H9 (cell line): ENCODE measurements around the gene EFCAB6. TPM values are rescaled to one million over a fixed set of nuclear protein-coding genes. Genes with fewer than 3 reads are reported as not detected.

Experiments used
- DNase-seq: peaks from one replicate; pipeline ENCODE4 v3.0.0-alpha.2; 2017
- H2AFZ ChIP-seq: one replicate; pipeline ENCODE4 v1.6.1; 2013; ENCODE audit warnings: mild to moderate bottlenecking, low read length, control low read depth, moderate library complexity
- H2AK5ac ChIP-seq: 2 replicates; pipeline ENCODE4 v1.6.1; 2013; ENCODE audit warnings: low read length, control low read depth, mixed read lengths; ENCODE audit not compliant: insufficient read length
- H2BK120ac ChIP-seq: one replicate; pipeline ENCODE4 v1.6.1; 2013; ENCODE audit warnings: low read depth, mild to moderate bottlenecking, low read length, control low read depth, inconsistent platforms; ENCODE audit not compliant: poor library complexity, severe bottlenecking
- H2BK12ac ChIP-seq: 2 replicates; pipeline ENCODE4 v1.6.1; 2013; ENCODE audit warnings: low read length, control low read depth, mixed read lengths, low read depth; ENCODE audit not compliant: insufficient read length
- H2BK15ac ChIP-seq: 2 replicates; pipeline ENCODE4 v1.6.1; 2013; ENCODE audit warnings: low read depth, low read length, control low read depth
- H2BK20ac ChIP-seq: one replicate; pipeline ENCODE4 v1.6.1; 2013; ENCODE audit warnings: low read depth, mild to moderate bottlenecking, low read length, control low read depth, inconsistent platforms; ENCODE audit not compliant: poor library complexity, severe bottlenecking
- H2BK5ac ChIP-seq: 2 replicates; pipeline ENCODE4 v1.6.1; 2013; ENCODE audit warnings: low read length, control low read depth, mixed read lengths; ENCODE audit not compliant: insufficient read length
- H3K14ac ChIP-seq: 2 replicates; pipeline ENCODE4 v1.6.1; 2013; ENCODE audit warnings: low read length, control low read depth; ENCODE audit not compliant: insufficient read depth
- H3K18ac ChIP-seq: 2 replicates; pipeline ENCODE4 v1.6.1; 2013; ENCODE audit warnings: low read depth, mild to moderate bottlenecking, mixed read lengths, low read length, control low read depth; ENCODE audit not compliant: insufficient read length
- H3K23ac ChIP-seq: 2 replicates; pipeline ENCODE4 v1.6.1; 2013; ENCODE audit warnings: low read length, control low read depth, mixed read lengths, low read depth; ENCODE audit not compliant: insufficient read length
- H3K23me2 ChIP-seq: 2 replicates; pipeline ENCODE4 v1.6.1; 2013; ENCODE audit warnings: low read depth, mild to moderate bottlenecking, mixed read lengths, low read length, control low read depth; ENCODE audit not compliant: insufficient read length, poor library complexity, severe bottlenecking
- H3K27ac ChIP-seq: 2 replicates; pipeline ENCODE4 v1.5.1; 2013; ENCODE audit warnings: low read length, control low read depth, mixed read lengths, low read depth; ENCODE audit not compliant: insufficient read length
- H3K27me3 ChIP-seq: 2 replicates; pipeline ENCODE4 v1.6.1; 2013; ENCODE audit warnings: low read length, control low read depth, inconsistent platforms; ENCODE audit not compliant: insufficient read depth
- H3K4ac ChIP-seq: 2 replicates; pipeline ENCODE4 v1.6.1; 2013; ENCODE audit warnings: low read depth, mild to moderate bottlenecking, control low read depth, inconsistent platforms, low read length, moderate library complexity
- H3K4me1 ChIP-seq: 2 replicates; pipeline ENCODE4 v1.6.1; 2013; ENCODE audit warnings: low read length, control low read depth, inconsistent platforms; ENCODE audit not compliant: insufficient read depth
- H3K4me2 ChIP-seq: 2 replicates; pipeline ENCODE4 v1.6.1; 2013; ENCODE audit warnings: low read length, control low read depth, mixed read lengths; ENCODE audit not compliant: insufficient read length, insufficient read depth
- H3K56ac ChIP-seq: 2 replicates; pipeline ENCODE4 v1.6.1; 2013; ENCODE audit warnings: low read depth, mild to moderate bottlenecking, mixed read lengths, low read length, control low read depth; ENCODE audit not compliant: insufficient read length
- H3K79me1 ChIP-seq: 2 replicates; pipeline ENCODE4 v1.6.1; 2013; ENCODE audit warnings: low read depth, mild to moderate bottlenecking, moderate library complexity, low read length, control low read depth, inconsistent platforms; ENCODE audit not compliant: insufficient read depth, poor library complexity, severe bottlenecking
- H3K79me2 ChIP-seq: 2 replicates; pipeline ENCODE4 v1.6.1; 2013; ENCODE audit warnings: low read length, control low read depth, inconsistent platforms; ENCODE audit not compliant: insufficient read depth
- H3K9ac ChIP-seq: 2 replicates; pipeline ENCODE4 v1.6.1; 2013; ENCODE audit warnings: low read length, control low read depth, mixed read lengths; ENCODE audit not compliant: insufficient read length; ENCODE audit errors: extremely low read depth
- H3K9me3 ChIP-seq: one replicate; pipeline ENCODE4 v1.6.1; 2013; ENCODE audit warnings: low read depth, low read length, inconsistent platforms; ENCODE audit not compliant: control insufficient read depth
- H3T11ph ChIP-seq: one replicate; pipeline ENCODE4 v1.6.1; 2013; ENCODE audit warnings: mild to moderate bottlenecking, low read length, control low read depth, inconsistent platforms
- H4K20me1 ChIP-seq: one replicate; pipeline ENCODE4 v1.6.1; 2013; ENCODE audit not compliant: control insufficient read depth, insufficient read length, insufficient read depth
- H4K5ac ChIP-seq: 2 replicates; pipeline ENCODE4 v1.6.1; 2013; ENCODE audit warnings: low read depth, mild to moderate bottlenecking, mixed read lengths, low read length, control low read depth; ENCODE audit not compliant: insufficient read length
- H4K8ac ChIP-seq: replicated peaks from 2 replicates; pipeline ENCODE4 v1.6.1; 2013; ENCODE audit warnings: low read length, control low read depth, mixed read lengths, low read depth; ENCODE audit not compliant: insufficient read length
- H4K91ac ChIP-seq: 2 replicates; pipeline ENCODE4 v1.6.1; 2013; ENCODE audit warnings: low read depth, mild to moderate bottlenecking, moderate library complexity, mixed read lengths, low read length, control low read depth; ENCODE audit not compliant: insufficient read length
- H3K27ac Mint-ChIP-seq, 3 experiments: 2 replicates in 2 of 3; 3 replicates in 1 of 3; pipeline ENCODE4 v1.8.0; 2020 to 2021; ENCODE audit warnings: mixed read lengths in 3 of 3, mild to moderate bottlenecking in 1 of 3, moderate library complexity in 1 of 3
- H3K27me3 Mint-ChIP-seq: 2 replicates; pipeline ENCODE4 v1.8.0; 2021; ENCODE audit warnings: low read depth, mild to moderate bottlenecking, moderate library complexity, mixed read lengths
- H3K36me3 Mint-ChIP-seq, 3 experiments: 2 replicates in 2 of 3; 3 replicates in 1 of 3; pipeline ENCODE4 v1.8.0; 2020 to 2021; ENCODE audit warnings: low read depth in 3 of 3, mixed read lengths in 3 of 3; ENCODE audit not compliant: insufficient read depth in 1 of 3
- H3K4me1 Mint-ChIP-seq, 2 experiments: 2 replicates each; pipeline ENCODE4 v1.8.0; 2020; ENCODE audit warnings: mixed read lengths in 2 of 2
- H3K4me3 Mint-ChIP-seq, 2 experiments: 2 replicates in 1 of 2; 3 replicates in 1 of 2; pipeline ENCODE4 v1.8.0; 2020 to 2021; ENCODE audit warnings: mild to moderate bottlenecking in 2 of 2, mixed read lengths in 2 of 2, moderate library complexity in 1 of 2
- H3K9me3 Mint-ChIP-seq, 2 experiments: 2 replicates in 1 of 2; 3 replicates in 1 of 2; pipeline ENCODE4 v1.8.0; 2020; ENCODE audit warnings: mild to moderate bottlenecking in 2 of 2, mixed read lengths in 2 of 2, moderate library complexity in 1 of 2
- CTCF ChIP-seq: fragments of 200-600 bp; sonication (generic); conservative IDR thresholded peaks from 3 replicates; pipeline ENCODE4 v1.8.0; 2021; ENCODE audit warnings: antibody characterized with exemption, mild to moderate bottlenecking
- WGBS: extraction: QIAGEN DNeasy Blood & Tissue Kit; methylation state at CpG from one replicate; pipeline ENCODE4 v1.1.7; 2013; ENCODE audit warnings: missing lambda C conversion rate, low lambda C conversion rate, mixed read lengths; ENCODE audit not compliant: insufficient read length; ENCODE audit errors: extremely low coverage; 5-methylcytosine and 5-hydroxymethylcytosine counted together
- total RNA-seq: library from RNA; stranded (reverse); gene quantifications from 2 replicates; pipeline ENCODE4 v1.2.1, GENCODE V29; 2021

EFCAB6 gene
- total RNA-seq, 1 experiment from 2014 or later: 0.31 TPM

- no CpG with 5 or more reads among the region's 17 CpGs for WGBS
- H3K27me3 ChIP-seq: no peaks in the 10 kb centered on the region
- no peak overlapping the region for H3T11ph ChIP-seq
- no peak overlapping the region for H3K56ac ChIP-seq
- no peaks in the 10 kb centered on the region for H4K20me1 ChIP-seq
- H3K23ac ChIP-seq: no peak overlapping the region
- no peak overlapping the region for H2BK120ac ChIP-seq
- Mint-ChIP-seq H3K27me3 (peaks cover 2% of the 10 kb centered on the region), H3K4me1 (peaks cover 7% of the 10 kb centered on the region in 2 experiments), H3K36me3 (peaks cover 2 to 5% (median 4%) of the 10 kb centered on the region in 3 experiments; a peak in 5 of 7 replicates), H3K27ac (no peak overlapping the region; a peak in 1 of 7 replicates), H3K4me3 (no peak overlapping the region), H3K9me3 (peaks cover 25 to 32% of the 10 kb centered on the region in 2 experiments)
- H2BK20ac ChIP-seq: no peak overlapping the region
- H3K27ac ChIP-seq: no peak overlapping the region
- no peak for TF ChIP-seq CTCF
- H3K79me1 ChIP-seq: no peaks in the 10 kb centered on the region
- H3K9ac ChIP-seq: no peak overlapping the region
- no peaks in the 10 kb centered on the region for H3K79me2 ChIP-seq
- H2BK5ac ChIP-seq: no peak overlapping the region
- H3K23me2 ChIP-seq: no peaks in the 10 kb centered on the region
- H3K18ac ChIP-seq: no peak overlapping the region
- H2BK12ac ChIP-seq: no peak overlapping the region
- H3K4me2 ChIP-seq: no peak overlapping the region
- H3K4me1 ChIP-seq: no peaks in the 10 kb centered on the region; the same call in 1 of the 2 replicates
- H2BK15ac ChIP-seq: no peak overlapping the region
- no peak for DNase-seq
- H2AFZ ChIP-seq: no peak overlapping the region
- H2AK5ac ChIP-seq: no peak overlapping the region
- H3K4ac ChIP-seq: no peak overlapping the region
- no peak overlapping the region for H3K14ac ChIP-seq
- no peak overlapping the region for H4K5ac ChIP-seq
- H4K8ac ChIP-seq: no peak overlapping the region
- peaks cover 6% of the 10 kb centered on the region for H3K9me3 ChIP-seq
- no peak overlapping the region for H4K91ac ChIP-seq
Observed at GRCh38 chr22:43554694-43555365, 257.3 kb downstream of the EFCAB6 start.
